Measurements from ENCODE around the gene DCDC2C.

GRCh38 chr2:3814706-3815245 is 111.4 kb downstream of the DCDC2C start:
- TF ChIP-seq CTCF (conservative IDR thresholded peaks at IDR 0.05; ENCODE audit: low read depth, low read length) (no peak), EZH2 (IDR thresholded peaks at IDR 0.05; ENCODE audit: low read length, unreplicated experiment) (no peak)
